RWPE2 (cell line): ENCODE data around the gene P2RX1.

ENCODE experiments used
- ATAC-seq: fragments of 200-7000 bp; cut with Tn5 transposase; 3 replicates; pipeline ENCODE4 v1.9.1; 2021; ENCODE audit warnings: low read depth
- DNase-seq: peaks from one replicate; pipeline ENCODE4 v3.0.0-alpha.2; 2020; ENCODE audit warnings: low spot score
- H3K27ac ChIP-seq: fragments of 450-650 bp; 2 replicates; pipeline ENCODE4 v1.5.1; 2017; ENCODE audit warnings: mild to moderate bottlenecking; ENCODE audit not compliant: poor library complexity, severe bottlenecking
- H3K27me3 ChIP-seq: fragments of 250-450 bp; sonication (Bioruptor Pico); 2 replicates; pipeline ENCODE4 v1.5.1; 2021; ENCODE audit warnings: mild to moderate bottlenecking, moderate library complexity; ENCODE audit not compliant: insufficient read depth, poor library complexity, severe bottlenecking
- H3K36me3 ChIP-seq: fragments of 250-450 bp; sonication (Bioruptor Pico); 2 replicates; pipeline ENCODE4 v1.5.1; 2020; ENCODE audit warnings: low read depth, mild to moderate bottlenecking, moderate library complexity
- H3K4me1 ChIP-seq: fragments of 250-450 bp; sonication (Bioruptor Pico); 2 replicates; pipeline ENCODE4 v1.5.1; 2021; ENCODE audit warnings: mild to moderate bottlenecking, moderate library complexity; ENCODE audit not compliant: insufficient read depth, poor library complexity, severe bottlenecking
- H3K4me3 ChIP-seq: fragments of 250-450 bp; sonication (Bioruptor Pico); 2 replicates; pipeline ENCODE4 v1.5.1; 2021; ENCODE audit warnings: mild to moderate bottlenecking, moderate library complexity; ENCODE audit not compliant: severe bottlenecking
- H3K9me3 ChIP-seq: fragments of 250-450 bp; sonication (Bioruptor Pico); 2 replicates; pipeline ENCODE4 v1.5.1; 2021; ENCODE audit warnings: mild to moderate bottlenecking, moderate library complexity; ENCODE audit not compliant: severe bottlenecking
- CTCF ChIP-seq: fragments of 450-650 bp; IDR thresholded peaks from one replicate; pipeline ENCODE4 v1.5.1; 2017; ENCODE audit warnings: mild to moderate bottlenecking, moderate library complexity; ENCODE audit not compliant: poor library complexity, severe bottlenecking

Gene P2RX1

GRCh38 chr17:3885271-3885670 is 31.0 kb downstream of the P2RX1 start:
- no peak overlapping the region for H3K4me3 ChIP-seq
- H3K4me1 ChIP-seq: peaks cover 25% of the 10 kb centered on the region
- DNase-seq: no peak
- H3K9me3 ChIP-seq: no peaks in the 10 kb centered on the region
- no peak overlapping the region for H3K27ac ChIP-seq
- TF ChIP-seq CTCF: no peak
- H3K27me3 ChIP-seq: no peaks in the 10 kb centered on the region
- no peak for ATAC-seq
- H3K36me3 ChIP-seq: peaks cover 7% of the 10 kb centered on the region

DNA sequence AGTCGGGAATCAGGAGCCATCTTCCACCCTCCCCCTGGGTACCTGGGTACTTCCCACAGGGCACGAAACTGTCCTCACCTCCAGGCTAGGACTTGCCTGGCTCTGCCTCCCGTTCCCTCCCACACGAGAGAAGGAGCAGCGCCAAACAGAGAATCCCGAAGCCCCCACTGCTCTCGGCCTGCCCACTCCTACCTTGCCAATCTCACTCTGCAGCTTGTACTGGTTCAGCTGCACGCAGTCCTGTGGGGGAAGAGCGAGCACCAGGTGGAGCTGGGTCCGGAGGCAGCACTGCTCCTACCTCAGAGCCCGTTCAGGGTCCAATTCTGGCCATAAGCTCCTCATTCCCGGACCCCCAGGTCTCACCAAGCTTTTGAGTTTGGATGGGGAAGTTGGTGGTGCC is 32.1 kb downstream of the P2RX1 start:
- DNase-seq: no peak
- TF ChIP-seq CTCF: no peak
- Histone ChIP-seq H3K27ac (no peak overlapping the region), H3K27me3 (no peaks in the 10 kb centered on the region), H3K4me1 (peaks cover 14% of the 10 kb centered on the region), H3K4me3 (no peak overlapping the region), H3K9me3 (no peaks in the 10 kb centered on the region), H3K36me3 (peaks cover 10% of the 10 kb centered on the region)
- ATAC-seq: no peak

- DNase-seq (no peak), ATAC-seq (no peak)
- Histone ChIP-seq H3K9me3 (no peaks in the 10 kb centered on the region), H3K27ac (no peak overlapping the region), H3K4me1 (no peaks in the 10 kb centered on the region), H3K27me3 (no peaks in the 10 kb centered on the region), H3K4me3 (no peak overlapping the region), H3K36me3 (peaks cover 12% of the 10 kb centered on the region)
- no peak for TF ChIP-seq CTCF
Measured at GRCh38 chr17:3882276-3882675, 34.0 kb downstream of the P2RX1 start.

DNA sequence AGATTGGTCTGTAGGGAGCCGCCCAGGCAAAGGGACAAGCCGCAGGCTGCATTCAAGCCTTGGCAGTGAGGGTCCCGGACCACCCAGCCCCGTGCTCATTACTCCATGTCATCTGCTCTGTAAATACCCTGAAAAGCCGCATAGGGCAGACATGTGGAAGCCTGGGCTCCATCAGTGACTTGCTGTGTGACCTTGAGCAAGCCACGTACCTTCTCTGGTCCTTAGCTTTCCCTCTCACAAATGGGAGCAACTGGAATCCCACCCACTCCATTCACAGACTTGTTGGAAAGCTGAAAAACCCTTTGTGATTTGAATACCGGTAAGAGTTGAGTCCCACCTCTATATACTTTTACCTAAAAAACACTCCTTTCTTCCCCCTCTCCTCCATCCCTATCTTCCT is 35.3 kb downstream of the P2RX1 start:
- H3K27me3 ChIP-seq: no peaks in the 10 kb centered on the region
- no peaks in the 10 kb centered on the region for H3K4me1 ChIP-seq
- H3K36me3 ChIP-seq: peaks cover 15% of the 10 kb centered on the region
- no peak for TF ChIP-seq CTCF
- no peaks in the 10 kb centered on the region for H3K9me3 ChIP-seq
- no peak overlapping the region for H3K27ac ChIP-seq
- DNase-seq: no peak
- ATAC-seq: no peak
- no peak overlapping the region for H3K4me3 ChIP-seq

GRCh38 chr17:3879591-3880417 is 36.5 kb downstream of the P2RX1 start:
- no peak for TF ChIP-seq CTCF
- Histone ChIP-seq H3K27ac (no peak overlapping the region), H3K4me1 (no peaks in the 10 kb centered on the region), H3K27me3 (no peaks in the 10 kb centered on the region), H3K4me3 (no peak overlapping the region), H3K36me3 (peaks cover 22% of the 10 kb centered on the region), H3K9me3 (no peaks in the 10 kb centered on the region)
- DNase-seq: no peak
- no peak for ATAC-seq
